A549 (cell line): ENCODE measurements around the gene NKX3-2. TPM values are rescaled to one million over a fixed set of nuclear protein-coding genes. Genes with fewer than 3 reads are reported as not detected.

ENCODE experiments used
- ATAC-seq, 2 experiments: fragments of 200-7000 bp in 1 of 2; fragments of >200 bp in 1 of 2; cut with Nextera tagmentation in 1 of 2; cut with Tn5 transposase in 1 of 2; 3 replicates each; pipeline versions ENCODE4 v1.8.0 to v1.9.1; 2018 to 2020; ENCODE audit warnings: mild to moderate bottlenecking in 1 of 2, moderate library complexity in 1 of 2
- CTCF ChIA-PET: fragments of 300-600 bp; sonication (Branson Sonifier 250); formaldehyde crosslinking; extraction: SDS; loops from one replicate; lab custom pipeline; 2021; ENCODE audit warnings: antibody characterized with exemption, inconsistent platforms; lab: Yijun Ruan, JAX
- POLR2A ChIA-PET: fragments of 350-600 bp; formaldehyde crosslinking; extraction: SDS; loops from one replicate; lab custom pipeline; 2021; ENCODE audit warnings: antibody characterized with exemption, inconsistent platforms; lab: Yijun Ruan, JAX
- DNase-seq, 2 experiments: peaks; one replicate each; pipeline versions ENCODE4 v3.0.0 to v3.0.0-alpha.2; 2011 to 2016; ENCODE audit warnings: low read depth in 1 of 2, low spot score in 1 of 2
- FAIRE-seq: peaks from 2 replicates; lab custom pipeline; 2011; peaks lifted over from hg19 to GRCh38; lab: Jason Lieb, UNC
- H3K27ac ChIP-seq, 2 experiments: fragments of >200 bp; sonication (Bioruptor Twin); formaldehyde crosslinking; 3 replicates each; pipeline ENCODE4 v1.5.1; 2016 to 2017
- H3K4me1 ChIP-seq: fragments of >200 bp; sonication (Bioruptor Twin); formaldehyde crosslinking; 3 replicates; pipeline ENCODE4 v1.6.1; 2016
- H3K4me2 ChIP-seq: fragments of >200 bp; sonication (Bioruptor Twin); formaldehyde crosslinking; 3 replicates; pipeline ENCODE4 v1.6.1; 2016
- H3K4me3 ChIP-seq: fragments of >200 bp; sonication (Bioruptor Twin); formaldehyde crosslinking; 3 replicates; pipeline ENCODE4 v1.5.1; 2016
- H3K9me3 ChIP-seq: fragments of >200 bp; sonication (Bioruptor Twin); formaldehyde crosslinking; 3 replicates; pipeline ENCODE4 v1.6.1; 2016
- ATOH8 ChIP-seq: fragments of 250-450 bp; sonication (Bioruptor Pico); IDR thresholded peaks from 2 replicates; pipeline ENCODE4 v1.5.0; 2020; ENCODE audit warnings: low read depth, mild to moderate bottlenecking, moderate library complexity
- BCL3 ChIP-seq: fragments of >200 bp; sonication (Bioruptor Twin); formaldehyde crosslinking; IDR thresholded peaks from 3 replicates; pipeline ENCODE4 v1.6.1; 2016
- CEBPB ChIP-seq, 2 experiments: fragments of >200 bp in 1 of 2; sonication (Bioruptor Twin) in 1 of 2; formaldehyde crosslinking in 1 of 2; IDR thresholded peaks; 2 replicates each; pipeline ENCODE4 v1.6.1; 2012 to 2016
- CHD2 ChIP-seq: fragments of 150-350 bp; IDR thresholded peaks from 2 replicates; pipeline ENCODE4 v1.6.1; 2014; ENCODE audit warnings: low read length; ENCODE audit not compliant: partially characterized antibody
- CTCF ChIP-seq: fragments of >200 bp; sonication (Bioruptor Twin); formaldehyde crosslinking; IDR thresholded peaks from 3 replicates; pipeline ENCODE4 v1.5.1; 2016
- EHF ChIP-seq: fragments of 250-450 bp; sonication (Bioruptor Pico); IDR thresholded peaks from 2 replicates; pipeline ENCODE4 v1.5.0; 2020; ENCODE audit warnings: mild to moderate bottlenecking
- EP300 ChIP-seq, 2 experiments: fragments of >200 bp; sonication (Bioruptor Twin); formaldehyde crosslinking; IDR thresholded peaks; 2 replicates in 1 of 2; 3 replicates in 1 of 2; pipeline ENCODE4 v1.6.1; 2016 to 2017
- GATA3 ChIP-seq: IDR thresholded peaks from 2 replicates; pipeline ENCODE4 v1.6.1; 2012; ENCODE audit warnings: borderline replicate concordance
- HES2 ChIP-seq: fragments of >200 bp; sonication (Bioruptor Twin); formaldehyde crosslinking; IDR thresholded peaks from 2 replicates; pipeline ENCODE4 v1.6.1; 2016
- HEYL ChIP-seq: fragments of 250-450 bp; sonication (Bioruptor Pico); IDR thresholded peaks from 2 replicates; pipeline ENCODE4 v1.8.0; 2021; ENCODE audit warnings: mild to moderate bottlenecking, moderate library complexity
- HOXB13 ChIP-seq: fragments of 250-450 bp; sonication (Bioruptor Pico); IDR thresholded peaks from 2 replicates; pipeline ENCODE4 v1.5.0; 2020; ENCODE audit warnings: low read depth, mild to moderate bottlenecking, moderate library complexity
- JUN ChIP-seq, 2 experiments: fragments of >200 bp; sonication (Bioruptor Twin); formaldehyde crosslinking; IDR thresholded peaks; 2 replicates in 1 of 2; 3 replicates in 1 of 2; pipeline ENCODE4 v1.6.1; 2016 to 2017
- KDM1A ChIP-seq: fragments of 200-600 bp; sonication (generic); IDR thresholded peaks from 2 replicates; pipeline ENCODE4 v1.6.1; 2016; ENCODE audit warnings: low read depth, mild to moderate bottlenecking
- MAZ ChIP-seq: fragments of 150-350 bp; IDR thresholded peaks from 2 replicates; pipeline ENCODE4 v1.6.1; 2014; ENCODE audit warnings: antibody characterized with exemption, low read depth, low read length, borderline replicate concordance
- MYC ChIP-seq: IDR thresholded peaks from 2 replicates; pipeline ENCODE4 v1.6.1; 2012; ENCODE audit warnings: mild to moderate bottlenecking, inconsistent platforms, low read length, improper control_type of control experiment, borderline replicate concordance
- NFE2L2 ChIP-seq: fragments of 150-350 bp; conservative IDR thresholded peaks from 2 replicates; pipeline ENCODE4 v1.6.1; 2014; ENCODE audit warnings: low read length
- NPAS2 ChIP-seq: fragments of 250-450 bp; sonication (Bioruptor Pico); IDR thresholded peaks from 2 replicates; pipeline ENCODE4 v1.8.0; 2022; ENCODE audit warnings: mild to moderate bottlenecking, moderate library complexity, borderline replicate concordance
- NR3C1 ChIP-seq: fragments of >200 bp; sonication (Bioruptor Twin); formaldehyde crosslinking; IDR thresholded peaks from 3 replicates; pipeline ENCODE4 v1.6.1; 2017
- RCOR1 ChIP-seq: fragments of 150-350 bp; IDR thresholded peaks from 2 replicates; pipeline ENCODE4 v1.6.1; 2014; ENCODE audit warnings: antibody characterized with exemption, low read length, low read depth
- SREBF2 ChIP-seq: fragments of 450-650 bp; IDR thresholded peaks from 2 replicates; pipeline ENCODE4 v1.6.1; 2014; ENCODE audit warnings: mild to moderate bottlenecking, moderate library complexity
- WGBS: methylation state at CpG from one replicate; pipeline ENCODE4 v1.1.6; 2017; ENCODE audit errors: missing lambda C conversion rate; 5-methylcytosine and 5-hydroxymethylcytosine counted together
- polyA plus RNA-seq, 4 experiments: library from polyadenylated mRNA; depleted of rRNA in 3 of 4; stranded (reverse); fragments of >200 nt; fragmentation: RNase III in 1 of 4; extraction: RNeasy Plus Mini Kit Qiagen cat#74134 plus additional on column Dnase treatment in 1 of 4; gene quantifications; 2 replicates in 3 of 4; 3 replicates in 1 of 4; pipeline ENCODE4 v1.2.3, GENCODE V29; 2011 to 2017

The NKX3-2 gene
- polyA plus RNA-seq, 2 of the 4 experiments (the other 2 are of a cell fraction): 0.06 to 0.44 TPM

- DNase-seq (no peak), ATAC-seq (no peak), FAIRE-seq (no peak)
- H3K4me1 ChIP-seq: no peaks in the 10 kb centered on the region
- ChIA-PET POLR2A (no interaction called here), CTCF (no interaction called here)
- H3K4me2 ChIP-seq: no peak overlapping the region
- no peak overlapping the region for H3K27ac ChIP-seq
- no peak overlapping the region for H3K4me3 ChIP-seq
- no peaks in the 10 kb centered on the region for H3K9me3 ChIP-seq
- TF ChIP-seq CHD2: no peak
- 65% methylated on average over 5 of the region's 5 CpGs for WGBS
Observed at GRCh38 chr4:13504374-13504773, 39.9 kb downstream of the NKX3-2 start.

- no peak for FAIRE-seq
- no peaks in the 10 kb centered on the region for H3K9me3 ChIP-seq
- whole genome bisulfite sequencing: 26% methylated on average over 1 of the region's 1 CpG
- H3K27ac ChIP-seq: no peak overlapping the region
- ATAC-seq: no peak
- TF ChIP-seq BCL3: no peak
- TF ChIP-seq HES2: no peak
- TF ChIP-seq HOXB13 (CRISPR knock-in tag): no peak
- POLR2A ChIA-PET: no interaction called here
- DNase-seq: no peak
- H3K4me1 ChIP-seq: no peaks in the 10 kb centered on the region
- no peak overlapping the region for H3K4me3 ChIP-seq
- CTCF ChIA-PET: no interaction called here
- H3K4me2 ChIP-seq: no peak overlapping the region
Observed at GRCh38 chr4:13498469-13498868, 45.8 kb downstream of the NKX3-2 start.

GRCh38 chr4:13496605-13497004, 47.7 kb downstream of the NKX3-2 start:
- FAIRE-seq (no peak), DNase-seq (no peak)
- 43% methylated on average over 2 of the region's 2 CpGs for WGBS
- no peaks in the 10 kb centered on the region for H3K4me1 ChIP-seq
- no peak for TF ChIP-seq ATOH8
- no peak for TF ChIP-seq NFE2L2
- TF ChIP-seq EP300 (IDR thresholded peaks at IDR 0.05): no peak
- no peak for TF ChIP-seq MYC
- TF ChIP-seq HOXB13 (CRISPR knock-in tag): no peak
- TF ChIP-seq SREBF2: no peak
- TF ChIP-seq BCL3: no peak
- TF ChIP-seq EHF (CRISPR knock-in tag): no peak
- no peak for TF ChIP-seq NPAS2 (CRISPR knock-in tag)
- TF ChIP-seq KDM1A: no peak
- TF ChIP-seq, all 56 proteins: peak for 0
- no peaks in the 10 kb centered on the region for H3K9me3 ChIP-seq
- H3K27ac ChIP-seq: no peak overlapping the region
- no peak overlapping the region for H3K4me3 ChIP-seq
- ChIA-PET CTCF (no interaction called here), POLR2A (no interaction called here)
- ATAC-seq: no peak
- no peak overlapping the region for H3K4me2 ChIP-seq

GRCh38 chr4:13495753-13496152, 48.6 kb downstream of the NKX3-2 start:
- 3% methylated on average over 1 of the region's 1 CpG for WGBS
- H3K4me2 ChIP-seq: no peak overlapping the region
- H3K9me3 ChIP-seq: no peaks in the 10 kb centered on the region
- ATAC-seq (no peak), FAIRE-seq (no peak), DNase-seq (no peak)
- ChIA-PET POLR2A (no interaction called here), CTCF (no interaction called here)
- H3K4me3 ChIP-seq: no peak overlapping the region
- no peak for TF ChIP-seq RCOR1
- TF ChIP-seq BCL3: no peak
- TF ChIP-seq MAZ: no peak
- TF ChIP-seq CTCF: no peak
- no peak for TF ChIP-seq CEBPB (IDR thresholded peaks at IDR 0.05)
- no peak for TF ChIP-seq GATA3
- no peak for TF ChIP-seq EHF (CRISPR knock-in tag)
- TF ChIP-seq NR3C1: no peak
- TF ChIP-seq ATOH8: no peak
- TF ChIP-seq HES2: no peak
- no peak for TF ChIP-seq HEYL (CRISPR knock-in tag)
- no peak for TF ChIP-seq JUN (IDR thresholded peaks at IDR 0.05)
- no peaks in the 10 kb centered on the region for H3K4me1 ChIP-seq
- H3K27ac ChIP-seq: no peak overlapping the region
